Measurements from ENCODE around the gene MYLK. TPM values are rescaled to one million over a fixed set of nuclear protein-coding genes. Genes with fewer than 3 reads are reported as not detected.
A peak's percentile ranks its signal among the peaks of the same experiment; 100 is the strongest.

MYLK gene
- polyA plus RNA-seq, 1 donor (not counting 4 experiments of a cell fraction or from before 2014, with no cell fraction given): 7.8 TPM

DNA sequence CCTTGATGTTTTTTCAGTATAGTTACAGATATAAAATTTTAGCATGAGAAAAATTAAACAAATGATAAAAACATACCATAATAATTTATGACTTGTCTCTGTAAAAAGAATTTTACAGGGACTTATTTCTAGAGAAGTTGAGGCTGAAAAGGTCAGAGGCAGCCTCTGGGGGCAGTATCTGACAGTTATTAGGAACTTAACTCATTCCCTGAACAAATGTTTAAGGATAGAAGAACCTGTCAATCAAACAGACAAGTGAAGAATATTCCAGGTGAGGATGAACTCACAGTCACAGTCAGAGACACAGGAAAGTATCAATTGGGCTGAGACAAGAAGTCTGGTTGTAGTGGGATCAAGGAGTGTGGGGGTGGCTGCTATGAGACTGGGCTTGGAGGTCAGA, 7.3 kb downstream of the MYLK start:
- Histone ChIP-seq H3K4me2 (ENCODE audit: control insufficient read depth, extremely low read depth, insufficient read depth, low read depth, low read length) (no peak overlapping the region), H3K4me3 (ENCODE audit: control insufficient read depth in 2 of 3, extremely low read depth in 1 of 3, insufficient read depth in 2 of 3, low read depth in 1 of 3, low read length in 3 of 3) (no peak overlapping the region), H3K27ac (ENCODE audit: control insufficient read depth, insufficient read depth, low read length) (no peak overlapping the region), H3K27me3 (ENCODE audit: control insufficient read depth, extremely low read depth, insufficient read depth, low read length) (no peaks in the 10 kb centered on the region), H3K79me2 (ENCODE audit: control insufficient read depth, insufficient read depth, low read length) (no peaks in the 10 kb centered on the region), H3K9me3 (ENCODE audit: control insufficient read depth, low read depth, low read length) (no peaks in the 10 kb centered on the region), H4K20me1 (ENCODE audit: control insufficient read depth, extremely low read depth, insufficient read depth, low read length) (no peaks in the 10 kb centered on the region), H3K4me1 (ENCODE audit: control insufficient read depth, extremely low read depth, insufficient read depth, low read length) (no peaks in the 10 kb centered on the region), H3K9ac (ENCODE audit: control insufficient read depth, extremely low read depth, insufficient read depth, low read length) (no peak overlapping the region), H3K9me1 (ENCODE audit: control insufficient read depth, extremely low read depth, insufficient read depth, low read length) (no peaks in the 10 kb centered on the region), H2AFZ (ENCODE audit: control insufficient read depth, low read length) (no peak overlapping the region), H3K36me3 (ENCODE audit: control insufficient read depth in 2 of 2, extremely low read depth in 1 of 2, insufficient read depth in 2 of 2, low read length in 2 of 2) (no peaks in the 10 kb centered on the region)
- dilution Hi-C loops (cut with MboI; ENCODE audit: extremely low pct_ligation_motif_present, low sequenced_read_pairs): no loop called here
- FAIRE-seq: no peak
- TF ChIP-seq, protein P1, sequence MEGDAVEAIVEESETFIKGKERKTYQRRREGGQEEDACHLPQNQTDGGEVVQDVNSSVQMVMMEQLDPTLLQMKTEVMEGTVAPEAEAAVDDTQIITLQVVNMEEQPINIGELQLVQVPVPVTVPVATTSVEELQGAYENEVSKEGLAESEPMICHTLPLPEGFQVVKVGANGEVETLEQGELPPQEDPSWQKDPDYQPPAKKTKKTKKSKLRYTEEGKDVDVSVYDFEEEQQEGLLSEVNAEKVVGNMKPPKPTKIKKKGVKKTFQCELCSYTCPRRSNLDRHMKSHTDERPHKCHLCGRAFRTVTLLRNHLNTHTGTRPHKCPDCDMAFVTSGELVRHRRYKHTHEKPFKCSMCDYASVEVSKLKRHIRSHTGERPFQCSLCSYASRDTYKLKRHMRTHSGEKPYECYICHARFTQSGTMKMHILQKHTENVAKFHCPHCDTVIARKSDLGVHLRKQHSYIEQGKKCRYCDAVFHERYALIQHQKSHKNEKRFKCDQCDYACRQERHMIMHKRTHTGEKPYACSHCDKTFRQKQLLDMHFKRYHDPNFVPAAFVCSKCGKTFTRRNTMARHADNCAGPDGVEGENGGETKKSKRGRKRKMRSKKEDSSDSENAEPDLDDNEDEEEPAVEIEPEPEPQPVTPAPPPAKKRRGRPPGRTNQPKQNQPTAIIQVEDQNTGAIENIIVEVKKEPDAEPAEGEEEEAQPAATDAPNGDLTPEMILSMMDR (optimal IDR thresholded peaks at IDR 0.05 in 1 of 3, IDR thresholded peaks at IDR 0.05 in 1 of 3, conservative IDR thresholded peaks at IDR 0.05 in 1 of 3; ENCODE audit: extremely low read depth in 1 of 3, insufficient read depth in 2 of 3, low read length in 3 of 3): peak in 2 of 3 experiments; percentile 12 to 22
- no peak for TF ChIP-seq EZH2 (IDR thresholded peaks at IDR 0.05; ENCODE audit: low read length)
- DNase-seq (ENCODE audit: low read depth, low spot score): no peak

- no peak overlapping the region for H3K4me2 ChIP-seq (ENCODE audit: control insufficient read depth, extremely low read depth, insufficient read depth, low read depth, low read length)
Measured at GRCh38 chr3:123872621-123873020, 11.5 kb downstream of the MYLK start.

More at GRCh38 chr3:123872621-123873020, 11.5 kb downstream of the MYLK start:
- H2AFZ ChIP-seq (ENCODE audit: control insufficient read depth, low read length): no peak overlapping the region
- H3K27ac ChIP-seq (ENCODE audit: control insufficient read depth, insufficient read depth, low read length): no peak overlapping the region
- dilution Hi-C loops (cut with MboI; ENCODE audit: extremely low pct_ligation_motif_present, low sequenced_read_pairs): no loop called here
- H3K9me1 ChIP-seq (ENCODE audit: control insufficient read depth, extremely low read depth, insufficient read depth, low read length): no peaks in the 10 kb centered on the region
- FAIRE-seq (peak; percentile 23), DNase-seq (ENCODE audit: low read depth, low spot score) (no peak)
- no peaks in the 10 kb centered on the region for H4K20me1 ChIP-seq (ENCODE audit: control insufficient read depth, extremely low read depth, insufficient read depth, low read length)
- H3K36me3 ChIP-seq (ENCODE audit: control insufficient read depth in 2 of 2, extremely low read depth in 1 of 2, insufficient read depth in 2 of 2, low read length in 2 of 2): no peaks in the 10 kb centered on the region
- peaks cover 16% of the 10 kb centered on the region for H3K4me1 ChIP-seq (ENCODE audit: control insufficient read depth, extremely low read depth, insufficient read depth, low read length)
- TF ChIP-seq, protein P1 (optimal IDR thresholded peaks at IDR 0.05 in 1 of 3, IDR thresholded peaks at IDR 0.05 in 1 of 3, conservative IDR thresholded peaks at IDR 0.05 in 1 of 3; ENCODE audit: extremely low read depth in 1 of 3, insufficient read depth in 2 of 3, low read length in 3 of 3): no peak
- TF ChIP-seq EZH2 (IDR thresholded peaks at IDR 0.05; ENCODE audit: low read length): no peak
- H3K4me3 ChIP-seq (ENCODE audit: control insufficient read depth in 2 of 3, extremely low read depth in 1 of 3, insufficient read depth in 2 of 3, low read depth in 1 of 3, low read length in 3 of 3): no peak overlapping the region
- H3K9ac ChIP-seq (ENCODE audit: control insufficient read depth, extremely low read depth, insufficient read depth, low read length): no peak overlapping the region
- no peaks in the 10 kb centered on the region for H3K27me3 ChIP-seq (ENCODE audit: control insufficient read depth, extremely low read depth, insufficient read depth, low read length)
- H3K79me2 ChIP-seq (ENCODE audit: control insufficient read depth, insufficient read depth, low read length): no peaks in the 10 kb centered on the region
- no peaks in the 10 kb centered on the region for H3K9me3 ChIP-seq (ENCODE audit: control insufficient read depth, low read depth, low read length)

Measured in keratinocyte (primary cell).